ENCODE results near the gene CNKSR1.

- TF ChIP-seq CTCF (IDR thresholded peaks at IDR 0.05; ENCODE audit: insufficient read depth, low read length), result no peak
- no peak for TF ChIP-seq POLR2AphosphoS5 (IDR thresholded peaks at IDR 0.05; ENCODE audit: low read depth)
- no peak for TF ChIP-seq GABPA (IDR thresholded peaks at IDR 0.05; ENCODE audit: low read depth)
Measured at GRCh38 chr1:26132128-26132833, 45.0 kb upstream of the CNKSR1 start.
